Measurements from ENCODE around the gene BIRC6. TPM values are rescaled to one million over a fixed set of nuclear protein-coding genes. Genes with fewer than 3 reads are reported as not detected.
"Not testable (repeated sequence)": the region's sequence is repeated elsewhere in the genome, so short reads cannot be mapped to it uniquely, and the experiment has no call there.

BIRC6 gene
- total and polyA plus RNA-seq, 3 donors from 2014 or later: 48.9 to 182 (median 177) TPM

- DNase-seq: no peak
- Histone ChIP-seq H3K9me3 (no peaks in the 10 kb centered on the region), H3K4me3 (no peak overlapping the region), H3K36me3 (ENCODE audit: low read depth, missing control alignments) (no peaks in the 10 kb centered on the region), H3K27ac (no peak overlapping the region), H3K4me1 (no peaks in the 10 kb centered on the region), H3K27me3 (no peaks in the 10 kb centered on the region)
- 71 to 77% methylated on average over 3 of the region's 3 CpGs for WGBS, 2 donors
- TF ChIP-seq, protein P1, sequence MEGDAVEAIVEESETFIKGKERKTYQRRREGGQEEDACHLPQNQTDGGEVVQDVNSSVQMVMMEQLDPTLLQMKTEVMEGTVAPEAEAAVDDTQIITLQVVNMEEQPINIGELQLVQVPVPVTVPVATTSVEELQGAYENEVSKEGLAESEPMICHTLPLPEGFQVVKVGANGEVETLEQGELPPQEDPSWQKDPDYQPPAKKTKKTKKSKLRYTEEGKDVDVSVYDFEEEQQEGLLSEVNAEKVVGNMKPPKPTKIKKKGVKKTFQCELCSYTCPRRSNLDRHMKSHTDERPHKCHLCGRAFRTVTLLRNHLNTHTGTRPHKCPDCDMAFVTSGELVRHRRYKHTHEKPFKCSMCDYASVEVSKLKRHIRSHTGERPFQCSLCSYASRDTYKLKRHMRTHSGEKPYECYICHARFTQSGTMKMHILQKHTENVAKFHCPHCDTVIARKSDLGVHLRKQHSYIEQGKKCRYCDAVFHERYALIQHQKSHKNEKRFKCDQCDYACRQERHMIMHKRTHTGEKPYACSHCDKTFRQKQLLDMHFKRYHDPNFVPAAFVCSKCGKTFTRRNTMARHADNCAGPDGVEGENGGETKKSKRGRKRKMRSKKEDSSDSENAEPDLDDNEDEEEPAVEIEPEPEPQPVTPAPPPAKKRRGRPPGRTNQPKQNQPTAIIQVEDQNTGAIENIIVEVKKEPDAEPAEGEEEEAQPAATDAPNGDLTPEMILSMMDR (IDR thresholded peaks at IDR 0.05): no peak
- TF ChIP-seq POLR2A (IDR thresholded peaks at IDR 0.05): no peak
- intact Hi-C loops (cut with DNase I; ENCODE audit: low total_unique reads): no loop called here
These were observed 96.6 kb downstream of the BIRC6 start for GRCh38 chr2:32453242-32454062.

- H3K36me3 ChIP-seq (ENCODE audit: low read depth, missing control alignments): no peaks in the 10 kb centered on the region
- no peak for DNase-seq
- no peaks in the 10 kb centered on the region for H3K27me3 ChIP-seq
- H3K27ac ChIP-seq: no peak overlapping the region
- TF ChIP-seq POLR2A (IDR thresholded peaks at IDR 0.05): no peak
- TF ChIP-seq, protein P1 (IDR thresholded peaks at IDR 0.05): no peak
- no peaks in the 10 kb centered on the region for H3K4me1 ChIP-seq
- intact Hi-C loops (cut with DNase I; ENCODE audit: low total_unique reads): no loop called here
- no peaks in the 10 kb centered on the region for H3K9me3 ChIP-seq
- no peak overlapping the region for H3K4me3 ChIP-seq
- WGBS, 2 donors: 92 to 93% methylated on average over 3 of the region's 3 CpGs
These were observed 99.0 kb downstream of the BIRC6 start for GRCh38 chr2:32455816-32456215.

DNA sequence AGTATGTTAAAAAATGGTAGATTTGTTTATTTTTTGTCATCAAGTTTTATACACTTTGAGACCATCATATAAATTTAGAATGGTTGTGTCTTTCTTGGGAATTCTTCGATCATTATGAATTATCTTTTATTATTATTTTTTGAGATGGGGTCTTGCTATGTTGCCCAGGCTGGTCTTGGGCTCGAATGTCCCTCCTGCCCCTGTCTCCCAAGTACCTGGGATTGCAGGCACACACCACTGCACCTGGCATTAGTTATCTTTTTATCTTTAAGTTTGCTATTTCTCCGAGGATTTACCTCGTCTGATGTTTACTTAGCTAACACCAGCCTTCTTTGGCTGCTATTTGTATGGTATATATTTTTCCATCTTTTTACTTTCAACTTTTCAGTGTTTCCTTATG is 100.0 kb downstream of the BIRC6 start:
- intact Hi-C loops (cut with DNase I; ENCODE audit: low total_unique reads): no loop called here
- Histone ChIP-seq H3K4me1 (no peaks in the 10 kb centered on the region), H3K9me3 (no peaks in the 10 kb centered on the region), H3K36me3 (ENCODE audit: low read depth, missing control alignments) (no peaks in the 10 kb centered on the region), H3K27ac (no peak overlapping the region), H3K27me3 (no peaks in the 10 kb centered on the region), H3K4me3 (no peak overlapping the region)
- WGBS, 2 donors: 95 to 100% methylated on average over 4 of the region's 4 CpGs
- TF ChIP-seq, protein P1 (IDR thresholded peaks at IDR 0.05): no peak
- no peak for TF ChIP-seq POLR2A (IDR thresholded peaks at IDR 0.05)
- DNase-seq: no peak

- Histone ChIP-seq H3K27ac (no peak overlapping the region), H3K9me3 (no peaks in the 10 kb centered on the region), H3K27me3 (no peaks in the 10 kb centered on the region), H3K36me3 (ENCODE audit: low read depth, missing control alignments) (no peaks in the 10 kb centered on the region), H3K4me1 (no peaks in the 10 kb centered on the region), H3K4me3 (no peak overlapping the region)
- 93% methylated on average over 1 of the region's 1 CpG for WGBS, 2 donors
- no peak for TF ChIP-seq POLR2A (IDR thresholded peaks at IDR 0.05)
- TF ChIP-seq, protein P1 (IDR thresholded peaks at IDR 0.05): no peak
- intact Hi-C loops (cut with DNase I; ENCODE audit: low total_unique reads): no loop called here
- no peak for DNase-seq
These were observed 101.0 kb downstream of the BIRC6 start for GRCh38 chr2:32457814-32458213.

GRCh38 chr2:32460861-32461260 is 104.0 kb downstream of the BIRC6 start:
- WGBS, 2 donors: 96 to 98% methylated on average over 2 of the region's 2 CpGs
- H3K9me3 ChIP-seq; DNase-seq; H3K27me3 ChIP-seq; H3K4me1 ChIP-seq; intact Hi-C loops (cut with DNase I; ENCODE audit: low total_unique reads); H3K27ac ChIP-seq; H3K36me3 ChIP-seq (ENCODE audit: low read depth, missing control alignments); H3K4me3 ChIP-seq: not testable (repeated sequence)

Data from testis (tissue), 3 donors.